Epithelial cell of proximal tubule (primary cell): ENCODE results near the gene C1QTNF1. TPM values are rescaled to one million over a fixed set of nuclear protein-coding genes. Genes with fewer than 3 reads are reported as not detected.
"Not testable (repeated sequence)": the region's sequence is repeated elsewhere in the genome, so short reads cannot be mapped to it uniquely, and the experiment has no call there.

Experiments
- DNase-seq: peaks from one replicate; pipeline ENCODE4 v3.0.0-alpha.2; 2011; ENCODE audit warnings: low read depth
- H3K4me3 ChIP-seq: 2 replicates; pipeline ENCODE4 v1.5.1; 2011; ENCODE audit warnings: low read depth, mild to moderate bottlenecking, low read length
- total RNA-seq: library from RNA; depleted of rRNA; stranded (reverse); fragments of >200 nt; gene quantifications from 2 replicates; pipeline ENCODE4 v1.2.3, GENCODE V29; 2015
- TF ChIP-seq, protein P1 (sequence below): conservative IDR thresholded peaks from 2 replicates; pipeline ENCODE4 v1.5.1; 2012; ENCODE audit warnings: low read depth, mild to moderate bottlenecking, low read length

C1QTNF1 gene
- total RNA-seq, 1 donor from 2014 or later, result 2.1 TPM

GRCh38 chr17:79070266-79070880, 46.4 kb downstream of the C1QTNF1 start:
- no peak for DNase-seq
- no peak overlapping the region for H3K4me3 ChIP-seq
- TF ChIP-seq, protein P1, sequence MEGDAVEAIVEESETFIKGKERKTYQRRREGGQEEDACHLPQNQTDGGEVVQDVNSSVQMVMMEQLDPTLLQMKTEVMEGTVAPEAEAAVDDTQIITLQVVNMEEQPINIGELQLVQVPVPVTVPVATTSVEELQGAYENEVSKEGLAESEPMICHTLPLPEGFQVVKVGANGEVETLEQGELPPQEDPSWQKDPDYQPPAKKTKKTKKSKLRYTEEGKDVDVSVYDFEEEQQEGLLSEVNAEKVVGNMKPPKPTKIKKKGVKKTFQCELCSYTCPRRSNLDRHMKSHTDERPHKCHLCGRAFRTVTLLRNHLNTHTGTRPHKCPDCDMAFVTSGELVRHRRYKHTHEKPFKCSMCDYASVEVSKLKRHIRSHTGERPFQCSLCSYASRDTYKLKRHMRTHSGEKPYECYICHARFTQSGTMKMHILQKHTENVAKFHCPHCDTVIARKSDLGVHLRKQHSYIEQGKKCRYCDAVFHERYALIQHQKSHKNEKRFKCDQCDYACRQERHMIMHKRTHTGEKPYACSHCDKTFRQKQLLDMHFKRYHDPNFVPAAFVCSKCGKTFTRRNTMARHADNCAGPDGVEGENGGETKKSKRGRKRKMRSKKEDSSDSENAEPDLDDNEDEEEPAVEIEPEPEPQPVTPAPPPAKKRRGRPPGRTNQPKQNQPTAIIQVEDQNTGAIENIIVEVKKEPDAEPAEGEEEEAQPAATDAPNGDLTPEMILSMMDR, result no peak

- H3K4me3 ChIP-seq, result no peak overlapping the region
- DNase-seq, result no peak
- TF ChIP-seq, protein P1, result no peak
Observed at GRCh38 chr17:79071161-79071740, 47.3 kb downstream of the C1QTNF1 start.

- no peak overlapping the region for H3K4me3 ChIP-seq
- TF ChIP-seq, protein P1, result no peak
- DNase-seq, result no peak
Observed at GRCh38 chr17:79072544-79072943, 48.6 kb downstream of the C1QTNF1 start.

DNA sequence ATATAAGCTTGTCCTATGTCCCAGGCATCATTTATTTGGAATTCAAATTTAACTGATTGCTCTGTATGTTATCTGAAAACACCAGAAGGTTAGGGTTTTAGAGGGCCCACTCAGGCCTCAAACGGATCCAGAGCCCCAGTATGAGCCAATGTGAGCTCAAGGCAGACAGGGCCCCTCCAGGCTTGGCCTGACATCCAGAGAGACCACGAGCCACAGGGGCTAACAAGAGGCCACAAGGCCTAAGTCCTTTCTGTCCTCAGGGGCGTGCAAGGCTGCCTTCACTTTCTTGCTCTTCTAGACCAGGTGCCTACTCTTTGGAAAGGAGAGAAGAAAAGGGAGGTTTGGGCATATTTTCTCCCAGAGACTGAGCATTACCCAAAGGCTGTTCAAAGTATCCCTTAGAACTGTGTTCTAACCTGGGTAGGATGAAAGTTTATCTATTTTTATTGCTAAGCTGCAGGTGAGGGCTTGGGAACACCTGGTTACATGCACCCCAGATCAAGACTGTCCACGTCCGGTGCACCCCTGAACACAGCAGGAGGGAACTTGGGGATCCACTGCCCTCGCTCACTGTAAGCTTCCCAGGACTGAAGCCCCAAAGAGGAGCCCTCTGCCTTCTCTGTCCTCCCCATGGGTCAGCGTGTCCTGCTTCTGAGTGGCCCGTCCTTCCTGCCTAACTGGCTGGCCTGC, 49.2 kb downstream of the C1QTNF1 start:
- DNase-seq, result no peak
- H3K4me3 ChIP-seq, result no peak overlapping the region
- TF ChIP-seq, protein P1, result no peak

DNA sequence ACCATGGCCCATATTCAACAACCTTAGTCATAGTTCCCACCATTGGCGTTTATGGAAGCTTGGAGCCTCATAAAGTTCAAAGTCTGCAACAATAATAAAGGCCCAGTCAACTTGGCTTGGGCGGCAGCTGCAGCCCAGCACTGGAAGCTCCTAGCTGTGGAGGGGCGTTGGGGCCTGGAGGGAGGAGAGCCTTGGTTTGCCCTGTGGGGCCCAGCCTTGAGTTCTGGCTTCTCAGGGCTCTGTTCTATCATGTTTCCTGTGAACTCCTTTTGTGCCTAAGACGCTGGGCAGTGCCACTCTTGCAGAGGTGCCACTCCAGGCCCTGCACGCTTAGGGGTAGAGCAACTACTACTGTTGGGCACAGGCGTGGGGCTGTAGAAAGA, 49.7 kb downstream of the C1QTNF1 start:
- TF ChIP-seq, protein P1, result no peak
- no peak for DNase-seq
- H3K4me3 ChIP-seq, result no peak overlapping the region

- peak overlapping the region; percentile 22 for H3K4me3 ChIP-seq
- not testable (repeated sequence) for DNase-seq
Observed at GRCh38 chr17:79074121-79074648, 50.2 kb downstream of the C1QTNF1 start.

DNA sequence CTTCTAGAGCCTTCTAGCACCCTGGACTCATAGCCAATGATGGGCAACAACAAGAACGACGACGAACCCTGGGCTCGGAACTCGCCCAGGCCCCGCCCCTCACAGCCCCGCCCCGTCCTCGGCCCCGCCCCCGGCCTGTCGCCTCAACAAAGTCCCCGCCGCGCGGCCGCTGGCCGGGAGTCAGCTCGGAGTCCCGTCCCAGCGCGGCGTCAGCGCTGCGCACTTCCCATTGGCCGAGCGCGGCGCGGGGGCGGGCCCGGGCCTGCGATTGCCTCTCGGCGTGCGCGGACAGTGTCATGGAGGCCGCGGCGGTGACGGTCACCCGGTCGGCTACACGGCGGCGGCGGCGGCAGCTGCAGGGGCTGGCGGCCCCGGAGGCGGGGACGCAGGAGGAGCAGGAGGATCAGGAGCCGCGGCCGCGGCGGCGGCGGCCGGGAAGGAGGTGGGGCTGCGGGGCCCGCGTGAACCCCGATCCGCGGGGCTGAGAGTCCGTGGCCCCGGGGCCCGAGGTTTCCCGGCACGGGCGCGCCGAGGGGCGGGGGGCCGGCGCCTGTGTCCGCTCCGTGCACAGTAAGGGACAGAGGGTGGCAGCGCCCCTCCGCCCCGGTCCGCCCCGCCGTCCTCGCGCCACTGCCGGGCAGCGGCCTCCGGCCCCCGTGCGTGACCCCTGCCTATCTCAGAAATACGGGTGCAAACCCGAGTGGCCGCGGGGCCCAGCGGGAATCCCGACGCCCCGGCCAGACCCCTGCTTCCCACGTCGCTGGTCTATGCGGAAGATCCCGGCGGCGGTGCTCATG, 50.9 kb downstream of the C1QTNF1 start, which contains the start of gene ENGASE:
Gene ENGASE (plus strand): TSS at position 176 of the 797 bp plus-strand sequence. CDS start 121 bp downstream, at position 297.
- TF ChIP-seq, protein P1, result no peak
- peak; percentile 32 for DNase-seq
- H3K4me3 ChIP-seq, result peak within 1 kb of the TSS; percentile 59
